BJ (cell line): ENCODE data around the gene MYOM3. TPM values are rescaled to one million over a fixed set of nuclear protein-coding genes. Genes with fewer than 3 reads are reported as not detected.

Experiments used
- CTCF ChIA-PET: fragments of 350-600 bp; formaldehyde crosslinking; extraction: SDS; loops from one replicate; lab custom pipeline; 2021; ENCODE audit warnings: antibody characterized with exemption, inconsistent platforms; lab: Yijun Ruan, JAX
- POLR2A ChIA-PET: fragments of 300-600 bp; sonication (Branson Sonifier 250); formaldehyde crosslinking; extraction: SDS; loops from one replicate; lab custom pipeline; 2021; ENCODE audit warnings: antibody characterized with exemption; lab: Charles Lee
- DNase-seq: peaks from one replicate; pipeline ENCODE4 v3.0.0-alpha.2; 2011; ENCODE audit warnings: low read depth
- H3K27me3 ChIP-seq: 2 replicates; pipeline ENCODE4 v1.6.0; 2011; ENCODE audit warnings: low read length; ENCODE audit not compliant: control insufficient read depth, insufficient read depth
- H3K36me3 ChIP-seq: 2 replicates; pipeline ENCODE4 v1.5.1; 2011; ENCODE audit warnings: low read length; ENCODE audit not compliant: control insufficient read depth, insufficient read depth
- H3K4me3 ChIP-seq: 2 replicates; pipeline ENCODE4 v1.5.1; 2011; ENCODE audit warnings: low read depth, mild to moderate bottlenecking, control low read depth, low read length
- polyA plus RNA-seq: library from polyadenylated mRNA; depleted of rRNA; stranded (reverse); fragments of >200 nt; gene quantifications from 2 replicates; pipeline ENCODE4 v1.2.3, GENCODE V29; 2011
- TF ChIP-seq, protein P1 (sequence below): IDR thresholded peaks from 2 replicates; pipeline ENCODE4 v1.5.1; 2011; ENCODE audit warnings: low read depth, mild to moderate bottlenecking, control low read depth, inconsistent platforms, low read length, moderate library complexity; ENCODE audit not compliant: insufficient read depth

Gene MYOM3
- polyA plus RNA-seq, 1 experiment, result not detected

DNA sequence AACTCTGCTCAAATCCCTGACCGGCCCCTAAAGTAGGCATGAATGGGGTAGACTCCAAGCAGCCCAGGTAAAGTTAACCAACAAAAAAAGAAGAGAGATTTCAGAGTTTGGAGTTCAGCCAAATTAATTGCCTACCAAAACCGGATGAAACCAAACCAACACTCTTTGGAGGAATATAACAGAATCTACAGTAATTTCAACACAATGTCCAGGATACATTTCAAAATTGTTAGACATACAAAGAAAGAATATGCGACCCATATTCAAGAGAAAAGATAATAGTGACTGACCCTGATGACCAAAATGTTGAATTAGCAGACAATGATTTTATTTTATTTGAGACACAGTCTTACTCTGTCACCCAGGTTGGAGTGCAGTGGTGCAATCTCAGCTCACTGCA lies 18.4 kb upstream of the MYOM3 start:
- no peak for DNase-seq
- H3K36me3 ChIP-seq, result no peaks in the 10 kb centered on the region
- TF ChIP-seq, protein P1, sequence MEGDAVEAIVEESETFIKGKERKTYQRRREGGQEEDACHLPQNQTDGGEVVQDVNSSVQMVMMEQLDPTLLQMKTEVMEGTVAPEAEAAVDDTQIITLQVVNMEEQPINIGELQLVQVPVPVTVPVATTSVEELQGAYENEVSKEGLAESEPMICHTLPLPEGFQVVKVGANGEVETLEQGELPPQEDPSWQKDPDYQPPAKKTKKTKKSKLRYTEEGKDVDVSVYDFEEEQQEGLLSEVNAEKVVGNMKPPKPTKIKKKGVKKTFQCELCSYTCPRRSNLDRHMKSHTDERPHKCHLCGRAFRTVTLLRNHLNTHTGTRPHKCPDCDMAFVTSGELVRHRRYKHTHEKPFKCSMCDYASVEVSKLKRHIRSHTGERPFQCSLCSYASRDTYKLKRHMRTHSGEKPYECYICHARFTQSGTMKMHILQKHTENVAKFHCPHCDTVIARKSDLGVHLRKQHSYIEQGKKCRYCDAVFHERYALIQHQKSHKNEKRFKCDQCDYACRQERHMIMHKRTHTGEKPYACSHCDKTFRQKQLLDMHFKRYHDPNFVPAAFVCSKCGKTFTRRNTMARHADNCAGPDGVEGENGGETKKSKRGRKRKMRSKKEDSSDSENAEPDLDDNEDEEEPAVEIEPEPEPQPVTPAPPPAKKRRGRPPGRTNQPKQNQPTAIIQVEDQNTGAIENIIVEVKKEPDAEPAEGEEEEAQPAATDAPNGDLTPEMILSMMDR, result no peak
- ChIA-PET POLR2A (no interaction called here), CTCF (interaction anchor here (1.5 kb wide), 1 partner anchor 12 kb away, joined by 4 read pairs; no protein-coding TSS in a partner anchor)
- H3K4me3 ChIP-seq, result no peak overlapping the region
- peaks cover 2% of the 10 kb centered on the region; the same call in 1 of the 2 replicates for H3K27me3 ChIP-seq

DNA sequence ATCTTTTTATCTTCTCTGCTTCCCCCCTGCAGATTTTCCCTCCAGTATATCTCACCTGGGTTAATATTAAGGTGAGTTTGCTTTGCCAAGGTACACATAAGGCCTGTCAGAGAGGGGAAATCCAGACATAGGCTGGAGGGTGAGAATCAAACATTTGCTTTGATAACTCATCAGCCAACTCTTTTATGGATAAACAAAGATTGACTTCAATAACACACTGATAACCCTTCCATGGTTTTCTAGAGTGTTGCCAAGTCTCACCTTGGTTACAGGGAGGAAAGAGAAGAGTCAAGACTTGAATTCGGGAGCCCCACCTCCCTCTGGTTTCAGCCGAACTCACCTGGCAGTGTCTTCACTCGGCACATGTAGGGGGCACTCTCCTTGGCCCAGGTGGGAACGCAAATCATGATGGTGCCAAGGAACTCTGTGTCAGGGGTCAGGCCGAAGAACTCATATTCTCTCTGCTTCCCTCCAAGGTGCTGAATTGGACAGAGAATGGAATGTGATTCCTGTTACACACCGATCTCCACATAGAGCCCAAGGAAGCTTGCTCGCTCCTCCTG lies 15.9 kb upstream of the MYOM3 start:
- CTCF ChIA-PET, result no interaction called here
- H3K36me3 ChIP-seq, result no peaks in the 10 kb centered on the region
- POLR2A ChIA-PET, result no interaction called here
- H3K27me3 ChIP-seq, result no peaks in the 10 kb centered on the region; the same call in 1 of the 2 replicates
- TF ChIP-seq, protein P1, result no peak
- H3K4me3 ChIP-seq, result no peak overlapping the region
- no peak for DNase-seq

DNA sequence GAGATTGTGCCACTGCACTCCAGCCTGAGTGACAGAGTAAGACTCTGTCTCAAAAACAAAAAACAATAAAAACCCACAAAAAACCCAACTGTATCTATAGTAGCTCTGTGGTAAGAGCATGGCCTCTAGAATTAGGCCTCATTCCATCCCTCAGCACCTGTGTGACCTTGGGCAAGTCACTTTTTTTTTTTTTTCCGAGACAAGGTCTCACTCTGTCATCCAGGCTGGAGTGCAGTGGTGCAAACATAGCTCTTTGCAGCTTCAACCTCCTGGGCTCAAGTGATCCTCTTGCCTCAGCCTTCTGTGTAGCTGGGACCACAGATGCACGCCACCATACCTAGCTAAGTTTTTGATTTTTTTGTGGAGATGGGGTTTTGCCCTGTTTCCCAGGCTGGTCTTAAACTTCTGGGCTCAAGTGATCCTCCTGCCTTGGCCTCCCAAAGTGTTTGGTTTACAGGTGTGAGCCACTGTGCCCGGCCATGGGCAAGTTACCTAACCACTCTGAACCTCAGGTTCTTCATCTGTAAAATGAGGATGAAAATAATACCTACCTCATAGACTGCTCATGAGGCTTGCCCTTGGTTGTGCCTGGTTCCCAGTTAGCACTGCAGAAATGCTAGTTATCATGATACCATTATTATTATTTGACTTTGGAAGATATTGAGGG lies 15.3 kb upstream of the MYOM3 start:
- no peak overlapping the region for H3K4me3 ChIP-seq
- POLR2A ChIA-PET, result no interaction called here
- no peaks in the 10 kb centered on the region for H3K36me3 ChIP-seq
- H3K27me3 ChIP-seq, result no peaks in the 10 kb centered on the region; the same call in 1 of the 2 replicates
- no peak for DNase-seq
- TF ChIP-seq, protein P1, result no peak
- CTCF ChIA-PET, result interaction anchor here (0.6 to 2.5 kb wide), 2 partner anchors 23 to 383 kb away, joined by 3 to 14 read pairs; no protein-coding TSS in a partner anchor

DNA sequence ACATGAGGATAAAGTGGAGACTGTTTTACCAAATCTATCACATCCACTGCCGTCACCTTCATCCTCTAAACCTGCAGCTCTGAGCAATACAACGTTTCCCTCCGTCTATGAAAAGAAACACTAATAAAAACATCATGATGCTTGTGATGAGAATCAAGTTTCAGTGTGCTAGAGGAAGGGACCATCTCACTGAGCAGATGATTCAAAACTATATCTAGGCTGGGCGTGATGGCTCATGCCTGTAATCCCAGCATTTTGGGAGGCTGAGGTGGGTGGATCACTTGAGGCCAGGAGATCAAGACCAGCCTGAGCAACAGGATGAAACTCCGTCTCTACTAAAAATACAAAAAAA lies 14.7 kb upstream of the MYOM3 start:
- ChIA-PET CTCF (interaction anchor here (0.6 to 2.5 kb wide), 4 partner anchors 15 to 384 kb away, joined by 3 to 14 read pairs (median 3); partner anchors contain the start of gene MYOM3), POLR2A (no interaction called here)
- TF ChIP-seq, protein P1, result no peak
- no peaks in the 10 kb centered on the region; the same call in 1 of the 2 replicates for H3K27me3 ChIP-seq
- DNase-seq, result no peak
- no peak overlapping the region for H3K4me3 ChIP-seq
- no peaks in the 10 kb centered on the region for H3K36me3 ChIP-seq

DNA sequence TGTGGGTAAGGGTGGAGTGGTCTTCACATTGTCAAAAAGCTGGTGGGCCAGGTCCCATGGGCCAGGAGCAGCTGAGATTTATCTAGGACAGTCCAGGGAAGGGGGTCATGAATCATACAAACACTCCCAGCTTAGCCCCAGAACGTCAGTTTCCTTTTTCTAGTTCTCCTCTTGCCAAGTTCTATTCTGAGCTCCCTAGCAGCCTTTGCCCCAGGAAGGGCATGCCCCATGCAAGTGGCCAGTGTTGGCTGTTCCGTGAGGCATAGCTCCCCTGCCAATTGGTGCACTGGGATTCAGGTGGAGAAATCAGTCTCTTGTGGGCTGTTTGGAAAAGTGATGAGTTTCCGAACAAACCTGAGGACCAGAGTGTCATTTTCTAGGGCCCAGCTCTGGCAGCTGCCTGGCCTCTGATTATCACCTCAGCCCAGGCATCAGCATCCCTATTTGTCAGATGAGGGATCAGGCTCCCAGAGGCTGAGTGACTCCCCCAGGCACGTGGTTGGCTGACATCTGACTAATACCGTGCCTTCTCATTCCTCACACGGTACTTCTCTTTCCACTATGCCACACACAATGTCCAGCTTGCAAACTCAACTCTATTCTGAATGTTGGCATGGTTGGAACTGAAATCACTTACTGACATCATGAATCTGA lies 14.2 kb upstream of the MYOM3 start:
- H3K36me3 ChIP-seq, result no peaks in the 10 kb centered on the region
- TF ChIP-seq, protein P1, result no peak
- CTCF ChIA-PET, result interaction anchor here (1.0 to 2.5 kb wide), 4 partner anchors 14 to 265 kb away, joined by 3 to 14 read pairs (median 3); partner anchors contain the start of gene MYOM3
- H3K27me3 ChIP-seq, result no peaks in the 10 kb centered on the region; the same call in 1 of the 2 replicates
- POLR2A ChIA-PET, result no interaction called here
- DNase-seq, result no peak
- H3K4me3 ChIP-seq, result no peak overlapping the region
